OCI-LY7 (cell line): Measurements from ENCODE around the gene FIGN.

Experiments used
- EZH2phosphoT487 ChIP-seq: fragments of 200-600 bp; sonication (generic); IDR thresholded peaks from 2 replicates; pipeline ENCODE4 v1.6.1; 2018; ENCODE audit warnings: low read depth, borderline replicate concordance, mild to moderate bottlenecking, mixed run types, antibody characterized with exemption, low read length, moderate library complexity, mixed read lengths
- TF ChIP-seq, protein P1 (sequence below): fragments of 200-600 bp; sonication (generic); conservative IDR thresholded peaks from 2 replicates; pipeline ENCODE4 v1.5.1; 2014; ENCODE audit warnings: mild to moderate bottlenecking, antibody characterized with exemption, low read length, moderate library complexity, mixed read lengths

DNA sequence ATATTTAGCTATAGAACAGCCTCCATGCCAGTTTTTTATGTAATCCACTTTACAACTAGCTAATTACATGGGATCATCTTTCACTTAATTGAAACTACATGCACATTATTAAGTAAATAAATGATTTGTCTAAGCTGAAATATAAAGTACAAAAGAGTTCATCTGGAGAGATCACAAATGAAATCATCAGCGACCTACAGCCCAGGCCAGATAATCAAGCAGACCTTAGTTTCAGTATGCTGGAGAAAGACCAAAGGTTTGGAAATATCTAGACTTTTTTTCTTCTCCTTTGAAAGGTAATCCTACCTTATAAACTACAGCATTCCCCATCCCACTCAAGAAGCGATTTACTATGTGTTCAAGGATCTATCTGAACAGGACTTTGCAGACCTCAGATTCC is 26.5 kb downstream of the FIGN start:
- TF ChIP-seq, protein P1, sequence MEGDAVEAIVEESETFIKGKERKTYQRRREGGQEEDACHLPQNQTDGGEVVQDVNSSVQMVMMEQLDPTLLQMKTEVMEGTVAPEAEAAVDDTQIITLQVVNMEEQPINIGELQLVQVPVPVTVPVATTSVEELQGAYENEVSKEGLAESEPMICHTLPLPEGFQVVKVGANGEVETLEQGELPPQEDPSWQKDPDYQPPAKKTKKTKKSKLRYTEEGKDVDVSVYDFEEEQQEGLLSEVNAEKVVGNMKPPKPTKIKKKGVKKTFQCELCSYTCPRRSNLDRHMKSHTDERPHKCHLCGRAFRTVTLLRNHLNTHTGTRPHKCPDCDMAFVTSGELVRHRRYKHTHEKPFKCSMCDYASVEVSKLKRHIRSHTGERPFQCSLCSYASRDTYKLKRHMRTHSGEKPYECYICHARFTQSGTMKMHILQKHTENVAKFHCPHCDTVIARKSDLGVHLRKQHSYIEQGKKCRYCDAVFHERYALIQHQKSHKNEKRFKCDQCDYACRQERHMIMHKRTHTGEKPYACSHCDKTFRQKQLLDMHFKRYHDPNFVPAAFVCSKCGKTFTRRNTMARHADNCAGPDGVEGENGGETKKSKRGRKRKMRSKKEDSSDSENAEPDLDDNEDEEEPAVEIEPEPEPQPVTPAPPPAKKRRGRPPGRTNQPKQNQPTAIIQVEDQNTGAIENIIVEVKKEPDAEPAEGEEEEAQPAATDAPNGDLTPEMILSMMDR = no peak
- no peak for TF ChIP-seq EZH2phosphoT487
